ENCODE measurements around the gene SOX30.
"Not testable (repeated sequence)": the region's sequence is repeated elsewhere in the genome, so short reads cannot be mapped to it uniquely, and the experiment has no call there.

GRCh38 chr5:157698674-157699073, 46.4 kb upstream of the SOX30 start:
- TF ChIP-seq POLR2AphosphoS5 (IDR thresholded peaks at IDR 0.05; ENCODE audit: borderline replicate concordance, low read depth, low read length); EZH2 (IDR thresholded peaks at IDR 0.05): not testable (repeated sequence)

All from SK-N-MC (cell line).